Endothelial cell of umbilical vein (primary cell): Measurements from ENCODE around the gene MS4A8. TPM values are rescaled to one million over a fixed set of nuclear protein-coding genes. Genes with fewer than 3 reads are reported as not detected.

Experiments used
- BruUV-seq: library from RNA; stranded (reverse); fragments of 400-500 nt; replicated peaks from 2 replicates; lab custom pipeline; 2021; lab: Mats Ljungman, UMichigan
- CTCF ChIA-PET: fragments of 300-600, 350-600 bp; sonication (Branson Sonifier 250); formaldehyde crosslinking; loops from one replicate; lab custom pipeline; 2021; ENCODE audit warnings: antibody characterized with exemption, inconsistent platforms; lab: Charles Lee
- POLR2A ChIA-PET: fragments of 300-600, 350-600 bp; sonication (Branson Sonifier 250); formaldehyde crosslinking; loops from one replicate; lab custom pipeline; 2021; ENCODE audit warnings: antibody characterized with exemption, inconsistent platforms; lab: Charles Lee
- DNase-seq: peaks from one replicate; pipeline ENCODE4 v3.0.0-alpha.2; 2011; ENCODE audit warnings: low read depth, low spot score
- FAIRE-seq: peaks from 2 replicates; lab custom pipeline; 2011; peaks lifted over from hg19 to GRCh38; lab: Jason Lieb, UNC
- H2AFZ ChIP-seq: 2 replicates; pipeline ENCODE4 v1.6.0; 2012; ENCODE audit warnings: low read depth, low read length, control low read depth, inconsistent platforms
- H3K27ac ChIP-seq: 2 replicates; pipeline ENCODE4 v1.5.1; 2011; ENCODE audit warnings: low read depth, mild to moderate bottlenecking, control low read depth, low read length, moderate library complexity; ENCODE audit not compliant: insufficient read depth
- H3K27me3 ChIP-seq, 2 experiments: 2 replicates each; pipeline versions ENCODE4 v1.6.0 to v1.6.1; 2011; ENCODE audit warnings: low read length in 2 of 2, mixed read lengths in 1 of 2; ENCODE audit not compliant: control insufficient read depth in 2 of 2, insufficient read depth in 2 of 2
- H3K36me3 ChIP-seq, 2 experiments: 2 replicates in 1 of 2; 3 replicates in 1 of 2; pipeline ENCODE4 v1.5.1; 2011; ENCODE audit warnings: low read length in 2 of 2, mild to moderate bottlenecking in 1 of 2, moderate library complexity in 1 of 2; ENCODE audit not compliant: control insufficient read depth in 2 of 2, insufficient read depth in 2 of 2; ENCODE audit errors: extremely low read depth in 1 of 2
- H3K4me1 ChIP-seq: 3 replicates; pipeline ENCODE4 v1.5.1; 2011; ENCODE audit warnings: mild to moderate bottlenecking, low read length; ENCODE audit not compliant: control insufficient read depth, insufficient read depth; ENCODE audit errors: extremely low read depth
- H3K4me2 ChIP-seq: 2 replicates; pipeline ENCODE4 v1.6.1; 2011; ENCODE audit warnings: low read length, control low read depth, mixed read lengths; ENCODE audit not compliant: insufficient read depth
- H3K4me3 ChIP-seq, 3 experiments: fragments of 200-600 bp in 1 of 3; sonication (generic), shearing (Covaris generic) in 1 of 3; replicated peaks in 1 of 3; 2 replicates each; pipeline ENCODE4 v1.5.1; 2011 to 2016; ENCODE audit warnings: control low read depth in 3 of 3, low read length in 3 of 3, mild to moderate bottlenecking in 2 of 3, inconsistent platforms in 1 of 3, low read depth in 1 of 3, moderate library complexity in 1 of 3; ENCODE audit not compliant: insufficient read depth in 1 of 3
- H3K79me2 ChIP-seq: 2 replicates; pipeline ENCODE4 v1.6.0; 2012; ENCODE audit warnings: low read length, inconsistent platforms; ENCODE audit not compliant: control insufficient read depth, insufficient read depth
- H3K9ac ChIP-seq: replicated peaks from 2 replicates; pipeline ENCODE3; 2011; ENCODE audit warnings: low read length, control low read depth; ENCODE audit not compliant: insufficient read depth; ENCODE audit errors: extremely low read depth
- H3K9me1 ChIP-seq: replicated peaks from 3 replicates; pipeline ENCODE4 v1.6.0; 2011; ENCODE audit warnings: mild to moderate bottlenecking, low read length; ENCODE audit not compliant: control insufficient read depth, insufficient read depth; ENCODE audit errors: extremely low read depth
- H3K9me3 ChIP-seq: replicated peaks from 2 replicates; pipeline ENCODE4 v1.5.1; 2012; ENCODE audit warnings: low read length, inconsistent platforms; ENCODE audit not compliant: control insufficient read depth, insufficient read depth
- H4K20me1 ChIP-seq: replicated peaks from 2 replicates; pipeline ENCODE3; 2011; ENCODE audit warnings: mild to moderate bottlenecking, low read length; ENCODE audit not compliant: control insufficient read depth, insufficient read depth; ENCODE audit errors: extremely low read depth
- CTCF ChIP-seq, 2 donors: IDR thresholded peaks; 1 replicate in 1 of 2; 2 replicates in 1 of 2; pipeline ENCODE4 v1.5.1; 2011; ENCODE audit warnings: low read length in 2 of 2, mild to moderate bottlenecking in 2 of 2, moderate library complexity in 2 of 2, control low read depth in 1 of 2, inconsistent platforms in 1 of 2, low read depth in 1 of 2; ENCODE audit not compliant: insufficient read depth in 1 of 2; ENCODE audit errors: extremely low read depth in 1 of 2
- EZH2 ChIP-seq: IDR thresholded peaks from 2 replicates; pipeline ENCODE4 v1.6.1; 2012; ENCODE audit warnings: borderline replicate concordance, low read depth, mild to moderate bottlenecking, moderate library complexity, low read length, inconsistent platforms; ENCODE audit not compliant: severe bottlenecking
- FOS ChIP-seq: IDR thresholded peaks from 2 replicates; pipeline ENCODE4 v1.6.1; 2011; ENCODE audit warnings: mild to moderate bottlenecking, low read length, moderate library complexity, borderline replicate concordance; ENCODE audit not compliant: insufficient read depth
- GATA2 ChIP-seq: IDR thresholded peaks from 2 replicates; pipeline ENCODE4 v1.7.0; 2011; ENCODE audit warnings: low read depth, mild to moderate bottlenecking, moderate library complexity, mixed read lengths, low read length; ENCODE audit not compliant: insufficient read length, insufficient read depth
- MAX ChIP-seq: IDR thresholded peaks from 2 replicates; pipeline ENCODE4 v1.6.1; 2011; ENCODE audit not compliant: insufficient read depth, insufficient read length
- MYC ChIP-seq: IDR thresholded peaks from one replicate; pipeline ENCODE4 v1.6.1; 2011; ENCODE audit warnings: mild to moderate bottlenecking, low read depth, low read length
- POLR2A ChIP-seq: IDR thresholded peaks from 2 replicates; pipeline ENCODE4 v1.6.1; 2012; ENCODE audit warnings: low read depth, mild to moderate bottlenecking, control low read depth, low read length
- POLR2AphosphoS5 ChIP-seq: IDR thresholded peaks from 2 replicates; pipeline ENCODE4 v1.6.1; 2012; ENCODE audit warnings: low read depth, mild to moderate bottlenecking, control low read depth, low read length, moderate library complexity; ENCODE audit not compliant: insufficient read depth
- dilution Hi-C: fragments of 300-500 bp; cut with MboI; formaldehyde crosslinking; loops from one replicate; pipeline ENCODE4 v1.15.0; 2019; ENCODE audit warnings: low sequenced_read_pairs; ENCODE audit not compliant: extremely low pct_ligation_motif_present
- intact Hi-C: fragments of 100-400 bp; cut with micrococcal nuclease; formaldehyde crosslinking; loops from one replicate; pipeline ENCODE4 v1.10.0; 2022
- polyA plus RNA-seq, 4 experiments: library from polyadenylated mRNA; depleted of rRNA in 3 of 4; stranded (reverse) in 3 of 4; unstranded in 1 of 4; fragments of >200 nt; gene quantifications; 2 replicates each; pipeline versions ENCODE4 v1.2.1 to v1.2.3, GENCODE V29; 2011 to 2012; ENCODE audit warnings: missing spikeins in 1 of 4
- total RNA-seq: library from RNA; stranded (reverse); gene quantifications from 2 replicates; pipeline ENCODE4 v1.2.3, GENCODE V29; 2021

MS4A8 gene
- total and polyA plus RNA-seq, 2 donors (not counting 3 experiments of a cell fraction or from before 2014, with no cell fraction given) = not detected

- Histone ChIP-seq H2AFZ (no peak overlapping the region), H3K9me1 (no peaks in the 10 kb centered on the region), H3K27me3 (no peaks in the 10 kb centered on the region), H3K36me3 (no peaks in the 10 kb centered on the region), H3K9me3 (no peaks in the 10 kb centered on the region), H3K9ac (no peak overlapping the region), H3K4me3 (no peak overlapping the region), H4K20me1 (no peaks in the 10 kb centered on the region), H3K79me2 (no peaks in the 10 kb centered on the region), H3K27ac (no peak overlapping the region), H3K4me2 (no peak overlapping the region), H3K4me1 (no peaks in the 10 kb centered on the region)
- FAIRE-seq (no peak), DNase-seq (no peak)
- CTCF ChIA-PET = no interaction called here
- POLR2A ChIA-PET = no interaction called here
- TF ChIP-seq MYC = no peak
- no peak for TF ChIP-seq POLR2A
- no peak for TF ChIP-seq POLR2AphosphoS5
- no peak for TF ChIP-seq GATA2
- intact Hi-C loops = no loop called here
- BruUV-seq = no TSS peak
- dilution Hi-C loops = no loop called here
Observed at GRCh38 chr11:60720460-60720859, 21.0 kb downstream of the MS4A8 start.

- Histone ChIP-seq H4K20me1 (no peaks in the 10 kb centered on the region), H3K9ac (no peak within 1 kb of the TSS), H2AFZ (no peak within 1 kb of the TSS), H3K9me1 (no peaks in the 10 kb centered on the region), H3K79me2 (no peaks in the 10 kb centered on the region), H3K4me1 (no peaks in the 10 kb centered on the region), H3K36me3 (no peaks in the 10 kb centered on the region), H3K4me2 (no peak within 1 kb of the TSS), H3K9me3 (no peaks in the 10 kb centered on the region), H3K27me3 (no peaks in the 10 kb centered on the region), H3K27ac (no peak within 1 kb of the TSS), H3K4me3 (no peak within 1 kb of the TSS)
- TF ChIP-seq POLR2A (no peak), MYC (no peak), MAX (no peak), EZH2 (no peak), FOS (no peak), GATA2 (no peak), CTCF (IDR thresholded peaks at IDR 0.05; ENCODE audit: extremely low read depth in 1 of 2, insufficient read depth in 1 of 2, low read depth in 1 of 2, low read length in 2 of 2) (no peak)
- ChIA-PET CTCF (no interaction called here), POLR2A (no interaction called here)
- BruUV-seq = no TSS peak
- intact Hi-C loops = no loop called here
- dilution Hi-C loops = no loop called here
- no peak for FAIRE-seq
- DNase-seq = no peak
Observed at GRCh38 chr11:60724420-60724819, 25.0 kb downstream of the MS4A8 start, which contains the start of gene MS4A18. Gene MS4A18 (plus strand): TSS chr11:60724720.
